H1 (cell line): Measurements from ENCODE around the gene ZWILCH. TPM values are rescaled to one million over a fixed set of nuclear protein-coding genes. Genes with fewer than 3 reads are reported as not detected.

Experiments
- CTCF ChIA-PET: fragments of 300-600 bp; sonication (Branson Sonifier 250); formaldehyde crosslinking; loops from one replicate; lab custom pipeline; 2021; ENCODE audit not compliant: partially characterized antibody; lab: Charles Lee
- POLR2A ChIA-PET: fragments of 300-600 bp; sonication (Branson Sonifier 250); formaldehyde crosslinking; loops from one replicate; lab custom pipeline; 2021; ENCODE audit warnings: inconsistent platforms; ENCODE audit not compliant: partially characterized antibody; lab: Charles Lee
- DNase-seq, 2 experiments: peaks; one replicate each; pipeline versions ENCODE4 v3.0.0 to v3.0.0-alpha.2; 2010 to 2022; ENCODE audit warnings: low spot score in 2 of 2, low read depth in 1 of 2, mixed read lengths in 1 of 2
- FAIRE-seq: peaks from 2 replicates; lab custom pipeline; 2011; peaks lifted over from hg19 to GRCh38; lab: Jason Lieb, UNC
- H2AFZ ChIP-seq: 2 replicates; pipeline ENCODE4 v1.8.1; 2012; ENCODE audit warnings: low read length, inconsistent platforms
- H2AK5ac ChIP-seq: 2 replicates; pipeline ENCODE4 v1.6.1; 2013; ENCODE audit warnings: low read depth, low read length
- H2BK120ac ChIP-seq: replicated peaks from 2 replicates; pipeline ENCODE3; 2013; ENCODE audit warnings: low read depth, low read length, inconsistent platforms
- H2BK12ac ChIP-seq: 2 replicates; pipeline ENCODE4 v1.6.1; 2013; ENCODE audit warnings: low read depth, low read length
- H2BK15ac ChIP-seq: 2 replicates; pipeline ENCODE4 v1.6.1; 2013; ENCODE audit warnings: low read length
- H2BK20ac ChIP-seq: 2 replicates; pipeline ENCODE4 v1.6.1; 2013; ENCODE audit warnings: low read length
- H2BK5ac ChIP-seq: 2 replicates; pipeline ENCODE4 v1.6.1; 2013; ENCODE audit warnings: low read depth, low read length
- H3K14ac ChIP-seq: 2 replicates; pipeline ENCODE4 v1.6.1; 2013; ENCODE audit warnings: inconsistent platforms; ENCODE audit not compliant: insufficient read length
- H3K18ac ChIP-seq: 2 replicates; pipeline ENCODE4 v1.6.1; 2013; ENCODE audit warnings: low read length; ENCODE audit errors: extremely low read depth
- H3K23ac ChIP-seq: 2 replicates; pipeline ENCODE4 v1.6.1; 2013; ENCODE audit warnings: inconsistent platforms; ENCODE audit not compliant: insufficient read length
- H3K23me2 ChIP-seq: 2 replicates; pipeline ENCODE4 v1.6.1; 2013; ENCODE audit warnings: low read depth, low read length
- H3K27ac ChIP-seq: 2 replicates; pipeline ENCODE4 v1.6.1; 2011; ENCODE audit warnings: low read depth, low read length, inconsistent platforms
- H3K27me3 ChIP-seq, 4 experiments: replicated peaks in 1 of 4; 1 replicate in 1 of 4; 2 replicates in 3 of 4; pipeline versions ENCODE4 v1.6.1 to v1.8.1; 2011 to 2013; ENCODE audit warnings: low read length in 3 of 4, mild to moderate bottlenecking in 3 of 4, inconsistent platforms in 2 of 4, mixed read lengths in 2 of 4, moderate library complexity in 1 of 4; ENCODE audit not compliant: control insufficient read depth in 3 of 4, insufficient read depth in 3 of 4; ENCODE audit errors: extremely low read depth in 1 of 4
- H3K36me3 ChIP-seq, 4 experiments: 2 replicates each; pipeline versions ENCODE4 v1.6.1 to v1.8.1; 2011 to 2013; ENCODE audit warnings: mild to moderate bottlenecking in 4 of 4, low read length in 3 of 4, moderate library complexity in 2 of 4, control low read depth in 1 of 4, inconsistent platforms in 1 of 4; ENCODE audit not compliant: insufficient read depth in 4 of 4, control insufficient read depth in 2 of 4
- H3K4ac ChIP-seq: replicated peaks from 2 replicates; pipeline ENCODE3; 2013; ENCODE audit warnings: low read length, low read depth, mixed read lengths, inconsistent platforms; ENCODE audit not compliant: insufficient read length
- H3K4me1 ChIP-seq, 4 experiments: replicated peaks in 1 of 4; 1 replicate in 1 of 4; 2 replicates in 3 of 4; pipeline versions ENCODE4 v1.6.1 to v1.8.1; 2011 to 2013; ENCODE audit warnings: low read length in 3 of 4, inconsistent platforms in 2 of 4, mixed read lengths in 1 of 4; ENCODE audit not compliant: insufficient read depth in 4 of 4, control insufficient read depth in 3 of 4
- H3K4me2 ChIP-seq, 2 experiments: 2 replicates each; pipeline versions ENCODE4 v1.6.1 to v1.8.1; 2011 to 2013; ENCODE audit warnings: low read depth in 2 of 2, low read length in 2 of 2, control low read depth in 1 of 2, inconsistent platforms in 1 of 2, mild to moderate bottlenecking in 1 of 2; ENCODE audit not compliant: insufficient read depth in 1 of 2
- H3K4me3 ChIP-seq, 4 experiments: fragments of 200-600, 300-600 bp in 1 of 4; sonication (generic), shearing (Covaris generic), sonication (Bioruptor Twin) in 1 of 4; 2 replicates each; pipeline versions ENCODE4 v1.5.1 to v1.8.1; 2011 to 2016; ENCODE audit warnings: low read length in 4 of 4, low read depth in 3 of 4, control low read depth in 2 of 4, inconsistent platforms in 2 of 4, mild to moderate bottlenecking in 2 of 4, mixed read lengths in 1 of 4, moderate library complexity in 1 of 4; ENCODE audit not compliant: insufficient read depth in 2 of 4; ENCODE audit errors: extremely low read depth in 1 of 4
- H3K56ac ChIP-seq: replicated peaks from 2 replicates; pipeline ENCODE3; 2013; ENCODE audit warnings: low read depth, mild to moderate bottlenecking, mixed read lengths, low read length, inconsistent platforms; ENCODE audit not compliant: insufficient read length
- H3K79me1 ChIP-seq: 2 replicates; pipeline ENCODE4 v1.6.1; 2013; ENCODE audit warnings: low read depth, low read length, control low read depth
- H3K79me2 ChIP-seq, 2 experiments: 2 replicates each; pipeline versions ENCODE4 v1.6.1 to v1.8.1; 2012 to 2013; ENCODE audit warnings: low read length in 2 of 2, mild to moderate bottlenecking in 2 of 2, inconsistent platforms in 1 of 2; ENCODE audit not compliant: insufficient read depth in 2 of 2, control insufficient read depth in 1 of 2
- H3K9ac ChIP-seq, 4 experiments: replicated peaks in 1 of 4; 1 replicate in 1 of 4; 2 replicates in 3 of 4; pipeline versions ENCODE4 v1.6.1 to v1.8.1; 2011 to 2013; ENCODE audit warnings: low read depth in 3 of 4, low read length in 3 of 4, control low read depth in 2 of 4, mild to moderate bottlenecking in 2 of 4, moderate library complexity in 2 of 4, inconsistent platforms in 1 of 4; ENCODE audit errors: extremely low read depth in 1 of 4
- H3K9me3 ChIP-seq, 2 experiments: 2 replicates each; pipeline versions ENCODE4 v1.6.1 to v1.8.1; 2012 to 2013; ENCODE audit warnings: mild to moderate bottlenecking in 2 of 2, moderate library complexity in 2 of 2, control low read depth in 1 of 2, inconsistent platforms in 1 of 2, low read depth in 1 of 2, low read length in 1 of 2, mixed read lengths in 1 of 2; ENCODE audit not compliant: insufficient read depth in 2 of 2
- H4K20me1 ChIP-seq, 2 experiments: replicated peaks in 1 of 2; 2 replicates each; pipeline versions ENCODE3 to v1.8.1; 2011 to 2013; ENCODE audit warnings: inconsistent platforms in 2 of 2, low read length in 2 of 2, mild to moderate bottlenecking in 1 of 2; ENCODE audit not compliant: insufficient read depth in 2 of 2, control insufficient read depth in 1 of 2
- H4K5ac ChIP-seq: 2 replicates; pipeline ENCODE4 v1.6.1; 2013; ENCODE audit warnings: low read length, low read depth, mixed read lengths, inconsistent platforms; ENCODE audit not compliant: insufficient read length
- H4K8ac ChIP-seq: 2 replicates; pipeline ENCODE4 v1.8.0; 2013; ENCODE audit warnings: mild to moderate bottlenecking, moderate library complexity, low read length, inconsistent platforms; ENCODE audit not compliant: insufficient read depth; ENCODE audit errors: extremely low read depth
- H4K91ac ChIP-seq: replicated peaks from 2 replicates; pipeline ENCODE3; 2013; ENCODE audit warnings: low read length, mixed read lengths, inconsistent platforms; ENCODE audit not compliant: insufficient read length
- POLR2A ChIP-seq, 2 experiments: IDR thresholded peaks; 1 replicate in 1 of 2; 2 replicates in 1 of 2; pipeline ENCODE4 v1.6.1; 2011; ENCODE audit warnings: low read depth in 2 of 2, low read length in 2 of 2, mild to moderate bottlenecking in 2 of 2; ENCODE audit errors: control extremely low read depth in 1 of 2
- POLR2AphosphoS5 ChIP-seq: IDR thresholded peaks from 2 replicates; pipeline ENCODE4 v1.6.1; 2011; ENCODE audit warnings: low read depth, low read length
- RAD21 ChIP-seq, 2 experiments: IDR thresholded peaks in 1 of 2; conservative IDR thresholded peaks in 1 of 2; 2 replicates each; pipeline ENCODE4 v1.6.1; 2011; ENCODE audit warnings: low read depth in 2 of 2, low read length in 2 of 2, improper control_type of control experiment in 1 of 2, inconsistent platforms in 1 of 2, mild to moderate bottlenecking in 1 of 2, moderate library complexity in 1 of 2
- SP4 ChIP-seq: IDR thresholded peaks from 2 replicates; pipeline ENCODE4 v1.6.1; 2012; ENCODE audit warnings: low read length, inconsistent platforms
- USF2 ChIP-seq: IDR thresholded peaks from 2 replicates; pipeline ENCODE4 v1.6.1; 2011; ENCODE audit warnings: low read length, improper control_type of control experiment
- WGBS, 2 experiments: shearing (Covaris generic) in 1 of 2; methylation state at CpG; one replicate each; pipeline versions ENCODE4 v1.1.6 to v1.1.7; 2013 to 2015; ENCODE audit warnings: low lambda C conversion rate in 2 of 2, mixed read lengths in 2 of 2, inconsistent platforms in 1 of 2, low coverage in 1 of 2, missing lambda C conversion rate in 1 of 2; ENCODE audit not compliant: insufficient replicate concordance in 2 of 2, insufficient coverage in 1 of 2, insufficient read length in 1 of 2; ENCODE audit errors: extremely low coverage in 1 of 2, missing lambda C conversion rate in 1 of 2; 5-methylcytosine and 5-hydroxymethylcytosine counted together
- polyA plus RNA-seq, 7 experiments: library from polyadenylated mRNA; depleted of rRNA in 3 of 7; stranded (reverse) in 5 of 7; unstranded in 2 of 7; fragments of >200 nt in 5 of 7; fragments of 200-250 nt in 2 of 7; gene quantifications; 1 replicate in 5 of 7; 2 replicates in 1 of 7; 4 replicates in 1 of 7; pipeline versions ENCODE4 v1.2.1 to v1.2.3, GENCODE V29; 2011 to 2013; ENCODE audit warnings: missing spikeins in 2 of 7, mixed read lengths in 2 of 7
- total RNA-seq: library from RNA; stranded (reverse); fragmentation: NEBNext Ultra II Directional; extraction: Animal tissue kit (Norgen Biotek cat#: 25700); gene quantifications from 2 replicates; pipeline ENCODE4 v1.2.1, GENCODE V29; 2021

The ZWILCH gene
- total and polyA plus RNA-seq, 2 of the 8 experiments (the other 6 are each of a cell fraction or from before 2014, with no cell fraction given) = 18.1 to 61.5 TPM

GRCh38 chr15:66494262-66494661 is 10.9 kb upstream of the ZWILCH start:
- Histone ChIP-seq H3K27ac (no peak overlapping the region), H4K8ac (no peak overlapping the region), H2BK20ac (no peak overlapping the region), H4K20me1 (no peaks in the 10 kb centered on the region), H4K5ac (no peak overlapping the region), H4K91ac (no peak overlapping the region), H3K18ac (no peak overlapping the region), H2BK12ac (no peak overlapping the region), H2AFZ (no peak overlapping the region), H3K9me3 (no peaks in the 10 kb centered on the region), H3K4ac (no peak overlapping the region), H2BK5ac (no peak overlapping the region), H3K9ac (no peak overlapping the region), H2BK120ac (no peak overlapping the region), H3K79me2 (no peaks in the 10 kb centered on the region; a peak in 1 of 4 replicates), H3K14ac (no peak overlapping the region), H3K36me3 (peaks cover 11 to 72% (median 34%) of the 10 kb centered on the region in 4 experiments), H2BK15ac (no peak overlapping the region)
- ChIA-PET CTCF (interaction anchor here (0.6 to 1.8 kb wide), 3 partner anchors 11 to 106 kb away, joined by 3 to 5 read pairs (median 3); partner anchors contain the start of gene ZWILCH), POLR2A (interaction anchor here (0.9 to 3.3 kb wide), 6 partner anchors 10 to 21 kb away, joined by 3 to 15 read pairs (median 4); partner anchors contain the start of genes RPL4 and ZWILCH)
- WGBS, 2 experiments = 97% methylated on average over 2 of the region's 2 CpGs; no CpG with 5 or more reads in 1 of the 2 experiments
- DNase-seq (no peak), FAIRE-seq (no peak)
- no peak for TF ChIP-seq RAD21 (IDR thresholded peaks at IDR 0.05 in 1 of 2, conservative IDR thresholded peaks at IDR 0.05 in 1 of 2; ENCODE audit: low read depth in 2 of 2, low read length in 2 of 2)
- no peak for TF ChIP-seq SP4
- peak; percentile 18; the same call in 1 of the 2 replicates for TF ChIP-seq POLR2AphosphoS5
- 0 out of 3 replicates have a peak, but pooled peaks of 1 of the 2 experiments have one; percentile 5 for TF ChIP-seq POLR2A (IDR thresholded peaks at IDR 0.05; ENCODE audit: control extremely low read depth in 1 of 2, low read depth in 2 of 2, low read length in 2 of 2)
- peak; percentile 22; the same call in 1 of the 2 replicates for TF ChIP-seq USF2
- TF ChIP-seq, all 59 proteins: peak for 3
- Histone ChIP-seq H3K23ac (no peak overlapping the region), H2AK5ac (no peak overlapping the region), H3K27me3 (no peaks in the 10 kb centered on the region), H3K23me2 (peaks cover 4% of the 10 kb centered on the region; the same call in 1 of the 2 replicates), H3K56ac (no peak overlapping the region), H3K79me1 (peaks cover 2% of the 10 kb centered on the region; the same call in 1 of the 2 replicates), H3K4me1 (peaks cover 0 to 5% (median 3%) of the 10 kb centered on the region in 4 experiments; a peak in 3 of 7 replicates), H3K4me3 (no peak overlapping the region), H3K4me2 (no peak overlapping the region)
